NCI-H82 treated with DMSO at 0.1 percent for 48 hours (cell line): ENCODE data around the gene PLAGL2.

ENCODE experiments used
- DNase-seq: peaks from one replicate; lab custom pipeline; 2025; ENCODE audit not compliant: unreplicated experiment; lab: John Stamatoyannopoulos, UW

PLAGL2 gene

GRCh38 chr20:32153156-32153665 is 54.3 kb downstream of the PLAGL2 start:
- DNase-seq: no peak

GRCh38 chr20:32152421-32153155 is 55.0 kb downstream of the PLAGL2 start:
- DNase-seq: no peak

- DNase-seq: no peak
These were observed 57.2 kb downstream of the PLAGL2 start for GRCh38 chr20:32150291-32150848.

GRCh38 chr20:32149566-32150170 is 57.9 kb downstream of the PLAGL2 start:
- no peak for DNase-seq

GRCh38 chr20:32144898-32145662 is 62.5 kb downstream of the PLAGL2 start:
- DNase-seq: no peak

- DNase-seq: no peak
These were observed 64.6 kb downstream of the PLAGL2 start for GRCh38 chr20:32142991-32143390.
